K562 (cell line): ENCODE results near the gene FGG. TPM values are rescaled to one million over a fixed set of nuclear protein-coding genes. Genes with fewer than 3 reads are reported as not detected.

Experiments
- ATAC-seq: fragments of 200-7000 bp; cut with Tn5 transposase; 3 replicates; pipeline ENCODE4 v1.9.1; 2020; ENCODE audit warnings: moderate library complexity
- BruUV-seq: library from RNA; stranded (reverse); fragments of 400-500 nt; replicated peaks from 2 replicates; lab custom pipeline; 2021; lab: Mats Ljungman, UMichigan
- CTCF ChIA-PET: fragments of 300-600 bp; formaldehyde crosslinking; extraction: SDS; loops from one replicate; lab custom pipeline; 2021; ENCODE audit warnings: low intra/inter-chr PET ratio; lab: Yijun Ruan, JAX
- POLR2A ChIA-PET: fragments of 300-600, 350-650 bp; sonication (Branson Sonifier 250); formaldehyde crosslinking; extraction: SDS; loops from one replicate; lab custom pipeline; 2021; ENCODE audit warnings: antibody characterized with exemption, inconsistent platforms; lab: Yijun Ruan, JAX
- DNase-seq, 4 experiments: peaks; one replicate each; pipeline versions ENCODE4 v3.0.0 to v3.0.0-alpha.2; 2011 to 2018; ENCODE audit warnings: low spot score in 3 of 4, mixed read lengths in 3 of 4; ENCODE audit errors: extremely low read depth in 1 of 4
- FAIRE-seq: peaks from 2 replicates; lab custom pipeline; 2011; peaks lifted over from hg19 to GRCh38; lab: Jason Lieb, UNC
- H2AFZ ChIP-seq: 2 replicates; pipeline ENCODE4 v1.6.0; 2011; ENCODE audit warnings: low read depth, low read length, control low read depth, inconsistent platforms
- H3K27ac ChIP-seq: fragments of 200-600 bp; 3 replicates; pipeline ENCODE4 v1.8.0; 2011; ENCODE audit warnings: low read depth, mild to moderate bottlenecking, control low read depth, inconsistent platforms, low read length, moderate library complexity, mixed read lengths; ENCODE audit errors: extremely low read depth
- H3K27me3 ChIP-seq, 2 experiments: fragments of 300-600 bp in 1 of 2; 2 replicates in 1 of 2; 3 replicates in 1 of 2; pipeline versions ENCODE4 v1.6.0 to v1.8.0; 2011; ENCODE audit warnings: inconsistent platforms in 2 of 2, low read length in 2 of 2, mild to moderate bottlenecking in 1 of 2, mixed read lengths in 1 of 2, moderate library complexity in 1 of 2; ENCODE audit not compliant: control insufficient read depth in 2 of 2, insufficient read depth in 2 of 2
- H3K36me3 ChIP-seq: fragments of 300-600 bp; 3 replicates; pipeline ENCODE4 v1.8.0; 2011; ENCODE audit warnings: mild to moderate bottlenecking, low read length, inconsistent platforms; ENCODE audit not compliant: control insufficient read depth, insufficient read depth
- H3K4me1 ChIP-seq, 2 experiments: fragments of 200-600 bp in 1 of 2; replicated peaks in 1 of 2; 2 replicates in 1 of 2; 3 replicates in 1 of 2; pipeline versions ENCODE4 v1.5.1 to v1.8.0; 2011; ENCODE audit warnings: inconsistent platforms in 2 of 2, low read length in 2 of 2, mild to moderate bottlenecking in 1 of 2, mixed read lengths in 1 of 2, moderate library complexity in 1 of 2; ENCODE audit not compliant: control insufficient read depth in 2 of 2, insufficient read depth in 2 of 2
- H3K4me2 ChIP-seq: 2 replicates; pipeline ENCODE4 v1.6.1; 2011; ENCODE audit warnings: low read length, control low read depth, inconsistent platforms, mixed read lengths; ENCODE audit not compliant: insufficient read depth
- H3K4me3 ChIP-seq: fragments of 200-600 bp; sonication (generic), shearing (Covaris generic); 2 replicates; pipeline ENCODE4 v1.5.1; 2016; ENCODE audit warnings: control low read depth, inconsistent platforms
- H3K79me2 ChIP-seq: fragments of 200-600 bp; 3 replicates; pipeline ENCODE4 v1.8.0; 2011; ENCODE audit warnings: low read length, inconsistent platforms; ENCODE audit not compliant: control insufficient read depth, insufficient read depth
- H3K9ac ChIP-seq, 2 experiments: 2 replicates each; pipeline versions ENCODE4 v1.6.0 to v1.6.1; 2011; ENCODE audit warnings: low read depth in 2 of 2, low read length in 2 of 2, control low read depth in 1 of 2, inconsistent platforms in 1 of 2, mild to moderate bottlenecking in 1 of 2, mixed read lengths in 1 of 2; ENCODE audit not compliant: insufficient read depth in 1 of 2
- H3K9me1 ChIP-seq: one replicate; pipeline ENCODE4 v1.6.0; 2011; ENCODE audit warnings: inconsistent platforms, mild to moderate bottlenecking, low read length, moderate library complexity; ENCODE audit not compliant: control insufficient read depth, insufficient read depth
- H3K9me3 ChIP-seq: replicated peaks from 2 replicates; pipeline ENCODE4 v1.5.1; 2011; ENCODE audit warnings: low read depth, low read length, inconsistent platforms; ENCODE audit not compliant: control insufficient read depth, insufficient read depth
- H4K20me1 ChIP-seq: replicated peaks from 2 replicates; pipeline ENCODE4 v1.6.1; 2011; ENCODE audit warnings: low read length, inconsistent platforms, mixed read lengths; ENCODE audit not compliant: control insufficient read depth, insufficient read depth
- BDP1 ChIP-seq: IDR thresholded peaks from 3 replicates; pipeline ENCODE4 v1.6.1; 2011; ENCODE audit not compliant: insufficient read length, insufficient read depth
- E2F8 ChIP-seq: fragments of 450-650 bp; IDR thresholded peaks from 2 replicates; pipeline ENCODE4 v1.7.1; 2018; ENCODE audit warnings: mild to moderate bottlenecking, low read depth; ENCODE audit not compliant: partially characterized antibody
- KDM1A ChIP-seq, 2 experiments: fragments of 450-650 bp; IDR thresholded peaks; 2 replicates each; pipeline ENCODE4 v1.6.1; 2016; ENCODE audit warnings: mild to moderate bottlenecking in 2 of 2
- MCM5 ChIP-seq: fragments of 450-650 bp; IDR thresholded peaks from 2 replicates; pipeline ENCODE4 v1.6.1; 2016; ENCODE audit warnings: low read depth
- RAD21 ChIP-seq, 2 experiments: fragments of 250-450 bp in 1 of 2; fragments of 450-650 bp in 1 of 2; sonication (Bioruptor Pico) in 1 of 2; formaldehyde crosslinking in 1 of 2; IDR thresholded peaks in 1 of 2; conservative IDR thresholded peaks in 1 of 2; 2 replicates each; pipeline versions ENCODE4 v1.4.0 to v1.8.0; 2020 to 2022; ENCODE audit warnings: mild to moderate bottlenecking in 2 of 2, moderate library complexity in 1 of 2
- RREB1 ChIP-seq: fragments of 250-450 bp; sonication (Bioruptor Pico); IDR thresholded peaks from 2 replicates; pipeline ENCODE4 v1.4.0; 2020
- ZNF280B ChIP-seq: fragments of 250-450 bp; sonication (Bioruptor Pico); IDR thresholded peaks from 2 replicates; pipeline ENCODE4 v1.5.1; 2021; ENCODE audit warnings: mild to moderate bottlenecking
- ZNF695 ChIP-seq: fragments of 450-650 bp; formaldehyde crosslinking; IDR thresholded peaks from 2 replicates; pipeline ENCODE4 v1.4.0; 2020; ENCODE audit warnings: mild to moderate bottlenecking, moderate library complexity
- ZNF707 ChIP-seq: fragments of 250-450 bp; sonication (Bioruptor Pico); conservative IDR thresholded peaks from 2 replicates; pipeline ENCODE4 v1.8.0; 2022; ENCODE audit warnings: inconsistent platforms, mild to moderate bottlenecking, moderate library complexity
- ZZZ3 ChIP-seq: fragments of 450-650 bp; IDR thresholded peaks from 2 replicates; pipeline ENCODE4 v1.6.1; 2016; ENCODE audit warnings: antibody characterized with exemption, mild to moderate bottlenecking, moderate library complexity
- in situ Hi-C: fragments of 300-500 bp; cut with MboI; formaldehyde crosslinking; loops from 4 replicates; pipeline ENCODE4 v1.15.0; 2018; ENCODE audit warnings: inconsistent platforms, mixed read lengths
- intact Hi-C: fragments of 100-400 bp; cut with micrococcal nuclease; formaldehyde crosslinking; loops from 2 replicates; pipeline ENCODE4 v1.14.2; 2022
- polyA plus RNA-seq, 8 experiments: library from polyadenylated mRNA; depleted of rRNA in 4 of 8; stranded (reverse) in 5 of 8; unstranded in 3 of 8; fragments of >200 nt; fragmentation: Nextera tagmentation in 2 of 8; fragmentation: Illumina TruSeq in 1 of 8; extraction: Ambion mirVana in 2 of 8; extraction: Trizol in 1 of 8; gene quantifications; 2 replicates each; pipeline versions ENCODE4 v1.2.1 to v1.2.3, GENCODE V29; 2011 to 2014; ENCODE audit warnings: inconsistent platforms in 1 of 8, missing spikeins in 1 of 8
- total RNA-seq, 7 experiments: library from RNA; depleted of rRNA in 6 of 7; stranded (reverse); fragments of >200 nt in 6 of 7; fragmentation: Illumina TruSeq in 2 of 7; extraction: Trizol in 2 of 7; gene quantifications; 2 replicates each; pipeline versions ENCODE4 v1.2.1 to v1.2.3, GENCODE V29; 2011 to 2021; ENCODE audit warnings: low replicate concordance in 1 of 7

FGG gene
- total and polyA plus RNA-seq, 9 of the 15 experiments (the other 6 are each of a cell fraction or from before 2014, with no cell fraction given): 0.08 to 2.2 (median 0.33) TPM; not detected in 2

GRCh38 chr4:154622598-154622997 lies 10.1 kb upstream of the FGG start:
- POLR2A ChIA-PET: no interaction called here
- no peak overlapping the region for H3K4me2 ChIP-seq
- in situ Hi-C loops: loop anchor here (10.0 kb wide), 1 partner anchor 1302 kb away; no protein-coding TSS in a partner anchor
- no peak for TF ChIP-seq ZNF707 (CRISPR knock-in tag)
- TF ChIP-seq ZZZ3: no peak
- TF ChIP-seq ZNF695 (CRISPR knock-in tag): no peak
- no peak for TF ChIP-seq KDM1A (IDR thresholded peaks at IDR 0.05)
- no peak for TF ChIP-seq MCM5
- TF ChIP-seq RAD21 (CRISPR knock-in tag; conservative IDR thresholded peaks at IDR 0.05 in 1 of 2, IDR thresholded peaks at IDR 0.05 in 1 of 2): peak; percentile 62 to 75
- no peak for TF ChIP-seq BDP1
- TF ChIP-seq E2F8: no peak
- no peak for TF ChIP-seq ZNF280B (CRISPR knock-in tag)
- no peak for TF ChIP-seq RREB1 (CRISPR knock-in tag)

More at GRCh38 chr4:154622598-154622997, 10.1 kb upstream of the FGG start:
- DNase-seq (peak; percentile 43 to 62 (median 57)), ATAC-seq (peak; percentile 72), FAIRE-seq (peak; percentile 91)
- H3K4me3 ChIP-seq: no peak overlapping the region
- CTCF ChIA-PET: interaction anchor here (0.5 to 1.8 kb wide), 9 partner anchors 8 to 672 kb away, joined by 3 to 12 read pairs (median 4); no protein-coding TSS in a partner anchor
- H4K20me1 ChIP-seq: no peaks in the 10 kb centered on the region
- H3K79me2 ChIP-seq: no peaks in the 10 kb centered on the region
- no peaks in the 10 kb centered on the region for H3K9me3 ChIP-seq
- no TSS peak for BruUV-seq
- H2AFZ ChIP-seq: no peak overlapping the region
- H3K9ac ChIP-seq: no peak overlapping the region
- H3K27me3 ChIP-seq: peaks cover 0 to 17% of the 10 kb centered on the region in 2 experiments; a peak in 3 of 5 replicates
- H3K27ac ChIP-seq: no peak overlapping the region
- intact Hi-C loops: loop anchor here (1.0 to 10.0 kb wide), 4 partner anchors 63 to 752 kb away; partner anchors contain the start of gene MAP9
- H3K36me3 ChIP-seq: no peaks in the 10 kb centered on the region
- no peaks in the 10 kb centered on the region for H3K9me1 ChIP-seq
- peaks cover 0 to 9% of the 10 kb centered on the region in 2 experiments; a peak in 2 of 5 replicates for H3K4me1 ChIP-seq
